SU-DHL-6 (cell line): ENCODE measurements around the gene SETD4.

Source experiments
- H2AFZ ChIP-seq: fragments of 200-600 bp; sonication (generic); 2 replicates; pipeline ENCODE4 v1.6.1; 2014; ENCODE audit warnings: low read depth, mild to moderate bottlenecking, moderate library complexity, mixed read lengths, antibody characterized with exemption, low read length; ENCODE audit not compliant: severe bottlenecking
- H3F3A ChIP-seq: fragments of 200-600 bp; shearing (Covaris generic); 2 replicates; pipeline ENCODE4 v1.6.0; 2016; ENCODE audit warnings: antibody characterized with exemption, mild to moderate bottlenecking; ENCODE audit not compliant: insufficient read depth
- H3K27ac ChIP-seq: fragments of 200-600 bp; sonication (generic); 2 replicates; pipeline ENCODE4 v1.5.1; 2016; ENCODE audit warnings: low read depth, mild to moderate bottlenecking, low read length, moderate library complexity, mixed read lengths
- H3K27me3 ChIP-seq: fragments of 200-600 bp; sonication (generic), shearing (Covaris generic); 2 replicates; pipeline ENCODE4 v1.6.0; 2014; ENCODE audit warnings: mild to moderate bottlenecking, low read length
- H3K36me3 ChIP-seq: fragments of 200-600 bp; sonication (generic); 2 replicates; pipeline ENCODE4 v1.6.1; 2014; ENCODE audit warnings: mild to moderate bottlenecking, low read length, mixed read lengths
- H3K4me2 ChIP-seq: fragments of 300-600, 200-600 bp; shearing (Covaris generic), sonication (generic); 2 replicates; pipeline ENCODE4 v1.6.0; 2014; ENCODE audit warnings: low read length, low read depth, mild to moderate bottlenecking; ENCODE audit not compliant: poor library complexity, severe bottlenecking
- H3K4me3 ChIP-seq: fragments of 200-600 bp; sonication (generic); 2 replicates; pipeline ENCODE4 v1.5.1; 2014; ENCODE audit warnings: antibody characterized with exemption, low read length, mild to moderate bottlenecking, mixed read lengths; ENCODE audit not compliant: insufficient read depth, poor library complexity, severe bottlenecking
- H3K79me2 ChIP-seq: fragments of 200-600 bp; sonication (generic); 2 replicates; pipeline ENCODE4 v1.6.1; 2014; ENCODE audit warnings: mild to moderate bottlenecking, low read length, moderate library complexity; ENCODE audit not compliant: insufficient read depth
- H3K9ac ChIP-seq: fragments of 200-600 bp; sonication (generic); 2 replicates; pipeline ENCODE4 v1.7.0; 2014; ENCODE audit warnings: mild to moderate bottlenecking, low read length
- H3K9me2 ChIP-seq: fragments of 200-600 bp; sonication (generic); replicated peaks from 2 replicates; pipeline ENCODE4 v1.6.1; 2014; ENCODE audit warnings: low read length; ENCODE audit not compliant: insufficient read depth
- H3K9me3 ChIP-seq: fragments of 200-600 bp; sonication (generic); 2 replicates; pipeline ENCODE4 v1.6.1; 2014; ENCODE audit warnings: low read length, mixed read lengths; ENCODE audit not compliant: insufficient read depth
- H4K20me1 ChIP-seq: fragments of 200-600 bp; sonication (generic); 2 replicates; pipeline ENCODE4 v1.6.1; 2014; ENCODE audit warnings: low read depth, mild to moderate bottlenecking, antibody characterized with exemption, low read length, moderate library complexity, mixed read lengths
- EZH2phosphoT487 ChIP-seq: fragments of 200-600 bp; sonication (generic), shearing (Covaris generic); conservative IDR thresholded peaks from 2 replicates; pipeline ENCODE4 v1.6.1; 2018; ENCODE audit warnings: mild to moderate bottlenecking, antibody characterized with exemption, low read length, moderate library complexity, mixed read lengths
- TF ChIP-seq, protein P1 (sequence below): fragments of 200-600 bp; sonication (generic); IDR thresholded peaks from one replicate; pipeline ENCODE4 v1.5.1; 2017; ENCODE audit warnings: antibody characterized with exemption, mild to moderate bottlenecking, low read length, moderate library complexity; ENCODE audit not compliant: insufficient read depth, poor library complexity, severe bottlenecking

The SETD4 gene

DNA sequence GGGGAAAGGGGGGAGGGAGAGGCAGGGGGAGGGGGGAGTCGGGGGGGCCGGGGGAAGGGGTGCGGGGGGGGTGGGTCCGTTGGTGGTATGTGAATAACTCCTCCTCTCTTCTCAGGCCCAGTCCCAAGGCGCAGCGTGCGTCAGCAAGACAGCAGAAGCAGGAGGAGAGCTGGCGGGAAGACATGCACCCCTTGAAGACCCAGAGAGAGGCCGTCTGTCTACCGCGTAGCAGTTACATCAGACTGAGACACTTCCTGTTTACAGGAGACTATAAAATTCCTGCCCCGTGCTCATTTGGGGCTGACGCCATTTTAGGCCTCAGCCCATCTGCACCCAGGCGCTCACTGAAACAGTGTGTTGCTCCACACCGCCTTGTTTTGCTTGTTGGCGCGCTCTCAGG is 55.3 kb downstream of the SETD4 start:
- no peak overlapping the region for H3K9ac ChIP-seq
- H3K9me3 ChIP-seq: no peaks in the 10 kb centered on the region
- H4K20me1 ChIP-seq: no peaks in the 10 kb centered on the region
- no peak overlapping the region for H2AFZ ChIP-seq
- no peak overlapping the region for H3K4me2 ChIP-seq
- no peaks in the 10 kb centered on the region for H3F3A ChIP-seq
- H3K27ac ChIP-seq: no peak overlapping the region
- no peaks in the 10 kb centered on the region for H3K79me2 ChIP-seq
- no peaks in the 10 kb centered on the region for H3K9me2 ChIP-seq
- no peaks in the 10 kb centered on the region for H3K36me3 ChIP-seq
- TF ChIP-seq, protein P1, sequence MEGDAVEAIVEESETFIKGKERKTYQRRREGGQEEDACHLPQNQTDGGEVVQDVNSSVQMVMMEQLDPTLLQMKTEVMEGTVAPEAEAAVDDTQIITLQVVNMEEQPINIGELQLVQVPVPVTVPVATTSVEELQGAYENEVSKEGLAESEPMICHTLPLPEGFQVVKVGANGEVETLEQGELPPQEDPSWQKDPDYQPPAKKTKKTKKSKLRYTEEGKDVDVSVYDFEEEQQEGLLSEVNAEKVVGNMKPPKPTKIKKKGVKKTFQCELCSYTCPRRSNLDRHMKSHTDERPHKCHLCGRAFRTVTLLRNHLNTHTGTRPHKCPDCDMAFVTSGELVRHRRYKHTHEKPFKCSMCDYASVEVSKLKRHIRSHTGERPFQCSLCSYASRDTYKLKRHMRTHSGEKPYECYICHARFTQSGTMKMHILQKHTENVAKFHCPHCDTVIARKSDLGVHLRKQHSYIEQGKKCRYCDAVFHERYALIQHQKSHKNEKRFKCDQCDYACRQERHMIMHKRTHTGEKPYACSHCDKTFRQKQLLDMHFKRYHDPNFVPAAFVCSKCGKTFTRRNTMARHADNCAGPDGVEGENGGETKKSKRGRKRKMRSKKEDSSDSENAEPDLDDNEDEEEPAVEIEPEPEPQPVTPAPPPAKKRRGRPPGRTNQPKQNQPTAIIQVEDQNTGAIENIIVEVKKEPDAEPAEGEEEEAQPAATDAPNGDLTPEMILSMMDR: no peak
- no peak for TF ChIP-seq EZH2phosphoT487
- no peak overlapping the region for H3K4me3 ChIP-seq
- H3K27me3 ChIP-seq: no peaks in the 10 kb centered on the region

DNA sequence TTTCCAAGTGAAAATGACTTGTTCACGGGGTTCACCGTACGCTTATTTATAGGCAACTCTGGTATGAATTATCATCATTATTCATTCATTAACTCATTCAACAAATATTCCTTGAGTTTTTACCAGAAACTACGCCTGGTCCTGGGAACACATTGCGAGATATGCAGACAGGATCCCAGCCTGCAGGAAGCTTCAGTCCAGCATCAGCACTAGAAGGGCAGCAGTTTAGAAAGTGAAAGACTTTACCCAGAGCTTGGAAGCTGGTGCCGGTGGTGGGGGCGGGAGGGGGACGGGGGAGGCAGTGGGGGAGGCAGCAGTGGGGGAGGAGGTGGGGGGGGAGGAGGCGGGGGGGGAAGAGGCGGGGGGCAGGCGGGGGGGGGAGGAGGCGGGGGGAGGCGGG is 55.9 kb downstream of the SETD4 start:
- H3K27ac ChIP-seq: no peak overlapping the region
- no peaks in the 10 kb centered on the region for H3K79me2 ChIP-seq
- no peak overlapping the region for H3K4me2 ChIP-seq
- no peaks in the 10 kb centered on the region for H3K27me3 ChIP-seq
- TF ChIP-seq EZH2phosphoT487: no peak
- TF ChIP-seq, protein P1: no peak
- no peaks in the 10 kb centered on the region for H3K36me3 ChIP-seq
- no peak overlapping the region for H3K4me3 ChIP-seq
- no peaks in the 10 kb centered on the region for H3K9me2 ChIP-seq
- no peaks in the 10 kb centered on the region for H3K9me3 ChIP-seq
- H2AFZ ChIP-seq: no peak overlapping the region
- H3K9ac ChIP-seq: no peak overlapping the region
- no peaks in the 10 kb centered on the region for H3F3A ChIP-seq
- no peaks in the 10 kb centered on the region for H4K20me1 ChIP-seq

DNA sequence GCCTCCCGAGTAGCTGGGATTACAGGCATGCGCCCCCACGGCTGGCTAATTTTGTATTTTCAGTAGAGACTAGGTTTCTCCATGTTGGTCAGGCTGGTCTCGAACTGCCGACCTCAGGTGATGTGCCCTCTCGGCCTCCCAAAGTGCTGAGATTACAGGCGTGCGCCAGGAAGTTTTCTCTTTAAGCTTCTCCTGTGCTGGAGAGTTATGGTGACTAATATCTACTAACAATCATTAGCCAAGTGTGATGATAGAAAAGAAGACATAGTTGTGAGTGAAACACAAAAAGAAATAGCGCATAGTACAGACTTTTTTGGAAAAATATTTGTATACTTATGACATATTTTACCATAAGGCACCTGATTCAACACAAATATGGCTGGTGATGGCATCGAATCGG is 56.5 kb downstream of the SETD4 start:
- no peak overlapping the region for H3K4me3 ChIP-seq
- no peaks in the 10 kb centered on the region for H3K9me3 ChIP-seq
- no peaks in the 10 kb centered on the region for H3K79me2 ChIP-seq
- no peak overlapping the region for H2AFZ ChIP-seq
- no peak for TF ChIP-seq EZH2phosphoT487
- TF ChIP-seq, protein P1: no peak
- no peaks in the 10 kb centered on the region for H3K27me3 ChIP-seq
- H3F3A ChIP-seq: no peaks in the 10 kb centered on the region
- H3K36me3 ChIP-seq: no peaks in the 10 kb centered on the region
- no peaks in the 10 kb centered on the region for H3K9me2 ChIP-seq
- H3K9ac ChIP-seq: no peak overlapping the region
- no peak overlapping the region for H3K27ac ChIP-seq
- no peaks in the 10 kb centered on the region for H4K20me1 ChIP-seq
- no peak overlapping the region for H3K4me2 ChIP-seq
